ENCODE measurements around the gene PKD1L1. TPM values are rescaled to one million over a fixed set of nuclear protein-coding genes. Genes with fewer than 3 reads are reported as not detected.

PKD1L1 gene
- total RNA-seq, 1 experiment from 2014 or later: 0.17 TPM

GRCh38 chr7:47801423-47801822, 146.8 kb downstream of the PKD1L1 start:
- H3K18ac ChIP-seq (ENCODE audit: insufficient read length, low read depth, low read length): no peak overlapping the region
- H3K23me2 ChIP-seq (ENCODE audit: insufficient read length, low read depth, low read length, poor library complexity, severe bottlenecking): no peaks in the 10 kb centered on the region
- H3K9ac ChIP-seq (ENCODE audit: extremely low read depth, insufficient read length, low read length): no peak overlapping the region
- no peak overlapping the region; a peak in 1 of 7 replicates for H3K27ac Mint-ChIP-seq
- H2AK5ac ChIP-seq (ENCODE audit: insufficient read length, low read length): no peak overlapping the region
- no peak overlapping the region for H3K27ac ChIP-seq (ENCODE audit: insufficient read length, low read depth, low read length)
- no peak for TF ChIP-seq CTCF (conservative IDR thresholded peaks at IDR 0.05)
- H2BK12ac ChIP-seq (ENCODE audit: insufficient read length, low read depth, low read length): no peak overlapping the region
- H2BK5ac ChIP-seq (ENCODE audit: insufficient read length, low read length): no peak overlapping the region
- no peak for DNase-seq
- H3T11ph ChIP-seq (ENCODE audit: low read length): no peak overlapping the region
- no peak overlapping the region for H3K4ac ChIP-seq (ENCODE audit: low read depth, low read length)
- H3K14ac ChIP-seq (ENCODE audit: insufficient read depth, low read length): no peak overlapping the region
- no peak overlapping the region for H2BK20ac ChIP-seq (ENCODE audit: low read depth, low read length, poor library complexity, severe bottlenecking)
- H2BK15ac ChIP-seq (ENCODE audit: low read depth, low read length): no peak overlapping the region
- no peaks in the 10 kb centered on the region for H4K20me1 ChIP-seq (ENCODE audit: control insufficient read depth, insufficient read depth, insufficient read length)
- no peak overlapping the region for H3K56ac ChIP-seq (ENCODE audit: insufficient read length, low read depth, low read length)
- no peaks in the 10 kb centered on the region for H3K27me3 ChIP-seq (ENCODE audit: insufficient read depth, low read length)
- no peaks in the 10 kb centered on the region; the same call in none of the 2 replicates for H3K27me3 Mint-ChIP-seq (ENCODE audit: low read depth)
- H4K5ac ChIP-seq (ENCODE audit: insufficient read length, low read depth, low read length): no peak overlapping the region
- H2AFZ ChIP-seq (ENCODE audit: low read length): no peak overlapping the region
- H3K9me3 ChIP-seq (ENCODE audit: control insufficient read depth, low read depth, low read length): no peaks in the 10 kb centered on the region
- no peak overlapping the region for H2BK120ac ChIP-seq (ENCODE audit: low read depth, low read length, poor library complexity, severe bottlenecking)
- no peaks in the 10 kb centered on the region for H3K79me2 ChIP-seq (ENCODE audit: insufficient read depth, low read length)
- no peaks in the 10 kb centered on the region for H3K4me1 ChIP-seq (ENCODE audit: insufficient read depth, low read length)
- no peak overlapping the region for H3K4me3 Mint-ChIP-seq
- H3K23ac ChIP-seq (ENCODE audit: insufficient read length, low read depth, low read length): no peak overlapping the region
- no peaks in the 10 kb centered on the region for H3K9me3 Mint-ChIP-seq
- no peak overlapping the region for H4K91ac ChIP-seq (ENCODE audit: insufficient read length, low read depth, low read length)
- H3K79me1 ChIP-seq (ENCODE audit: insufficient read depth, low read depth, low read length, poor library complexity, severe bottlenecking): no peaks in the 10 kb centered on the region
- no peak overlapping the region for H3K4me2 ChIP-seq (ENCODE audit: insufficient read depth, insufficient read length, low read length)
- no CpG with 5 or more reads among the region's 6 CpGs for WGBS (ENCODE audit: extremely low coverage, insufficient read length, low lambda C conversion rate)
- H3K36me3 Mint-ChIP-seq (ENCODE audit: insufficient read depth in 1 of 3, low read depth in 3 of 3): no peaks in the 10 kb centered on the region
- H4K8ac ChIP-seq (replicated peaks; ENCODE audit: insufficient read length, low read depth, low read length): no peak overlapping the region
- no peaks in the 10 kb centered on the region for H3K4me1 Mint-ChIP-seq
